Omental fat pad (tissue), 4 donors: ENCODE data around the gene WDFY4. TPM values are rescaled to one million over a fixed set of nuclear protein-coding genes. Genes with fewer than 3 reads are reported as not detected.

Experiments
- ATAC-seq: fragments of 150-250 bp; one replicate; pipeline ENCODE4 v1.9.1; 2016; ENCODE audit warnings: mild to moderate bottlenecking, moderate library complexity; ENCODE audit not compliant: low FRiP score
- DNase-seq: peaks from one replicate; pipeline ENCODE4 v3.0.0-alpha.2; 2019; ENCODE audit warnings: low spot score
- total RNA-seq, 4 donors: library from RNA; depleted of rRNA; stranded (reverse); fragments of >200 nt; gene quantifications; one replicate each; pipeline ENCODE4 v1.1.0, GENCODE V29; 2016
- TF ChIP-seq, protein P1 (sequence below), 3 donors: fragments of 450-650 bp; IDR thresholded peaks; one replicate each; pipeline ENCODE4 v1.5.1; 2016 to 2017; ENCODE audit warnings: antibody characterized with exemption in 3 of 3, mild to moderate bottlenecking in 3 of 3, moderate library complexity in 2 of 3

Gene WDFY4, protein sequence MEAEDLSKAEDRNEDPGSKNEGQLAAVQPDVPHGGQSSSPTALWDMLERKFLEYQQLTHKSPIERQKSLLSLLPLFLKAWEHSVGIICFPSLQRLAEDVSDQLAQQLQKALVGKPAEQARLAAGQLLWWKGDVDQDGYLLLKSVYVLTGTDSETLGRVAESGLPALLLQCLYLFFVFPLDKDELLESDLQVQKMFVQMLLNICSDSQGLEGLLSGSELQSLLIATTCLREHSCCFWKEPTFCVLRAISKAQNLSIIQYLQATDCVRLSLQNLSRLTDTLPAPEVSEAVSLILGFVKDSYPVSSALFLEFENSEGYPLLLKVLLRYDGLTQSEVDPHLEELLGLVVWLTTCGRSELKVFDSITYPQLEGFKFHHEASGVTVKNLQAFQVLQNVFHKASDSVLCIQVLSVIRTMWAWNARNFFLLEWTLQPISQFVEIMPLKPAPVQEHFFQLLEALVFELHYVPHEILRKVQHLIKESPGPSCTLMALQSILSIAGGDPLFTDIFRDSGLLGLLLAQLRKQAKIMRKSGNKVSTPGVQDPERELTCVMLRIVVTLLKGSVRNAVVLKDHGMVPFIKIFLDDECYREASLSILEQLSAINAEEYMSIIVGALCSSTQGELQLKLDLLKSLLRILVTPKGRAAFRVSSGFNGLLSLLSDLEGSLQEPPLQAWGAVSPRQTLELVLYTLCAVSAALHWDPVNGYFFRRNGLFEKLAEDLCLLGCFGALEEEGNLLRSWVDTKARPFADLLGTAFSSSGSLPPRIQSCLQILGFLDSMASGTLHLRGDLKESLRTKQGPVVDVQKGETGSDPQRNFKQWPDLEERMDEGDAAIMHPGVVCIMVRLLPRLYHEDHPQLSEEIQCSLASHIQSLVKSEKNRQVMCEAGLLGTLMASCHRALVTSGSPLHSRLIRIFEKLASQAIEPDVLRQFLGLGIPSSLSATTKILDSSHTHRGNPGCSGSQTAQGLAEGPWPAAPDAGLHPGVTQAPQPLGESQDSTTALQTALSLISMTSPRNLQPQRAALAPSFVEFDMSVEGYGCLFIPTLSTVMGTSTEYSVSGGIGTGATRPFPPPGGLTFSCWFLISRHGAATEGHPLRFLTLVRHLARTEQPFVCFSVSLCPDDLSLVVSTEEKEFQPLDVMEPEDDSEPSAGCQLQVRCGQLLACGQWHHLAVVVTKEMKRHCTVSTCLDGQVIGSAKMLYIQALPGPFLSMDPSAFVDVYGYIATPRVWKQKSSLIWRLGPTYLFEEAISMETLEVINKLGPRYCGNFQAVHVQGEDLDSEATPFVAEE (N-terminal part only)
- total RNA-seq = 10 to 100 TPM in 2 of 4 donors, 1 to 10 TPM in 2; 6.8 to 21.4 (median 10.5) TPM

DNA sequence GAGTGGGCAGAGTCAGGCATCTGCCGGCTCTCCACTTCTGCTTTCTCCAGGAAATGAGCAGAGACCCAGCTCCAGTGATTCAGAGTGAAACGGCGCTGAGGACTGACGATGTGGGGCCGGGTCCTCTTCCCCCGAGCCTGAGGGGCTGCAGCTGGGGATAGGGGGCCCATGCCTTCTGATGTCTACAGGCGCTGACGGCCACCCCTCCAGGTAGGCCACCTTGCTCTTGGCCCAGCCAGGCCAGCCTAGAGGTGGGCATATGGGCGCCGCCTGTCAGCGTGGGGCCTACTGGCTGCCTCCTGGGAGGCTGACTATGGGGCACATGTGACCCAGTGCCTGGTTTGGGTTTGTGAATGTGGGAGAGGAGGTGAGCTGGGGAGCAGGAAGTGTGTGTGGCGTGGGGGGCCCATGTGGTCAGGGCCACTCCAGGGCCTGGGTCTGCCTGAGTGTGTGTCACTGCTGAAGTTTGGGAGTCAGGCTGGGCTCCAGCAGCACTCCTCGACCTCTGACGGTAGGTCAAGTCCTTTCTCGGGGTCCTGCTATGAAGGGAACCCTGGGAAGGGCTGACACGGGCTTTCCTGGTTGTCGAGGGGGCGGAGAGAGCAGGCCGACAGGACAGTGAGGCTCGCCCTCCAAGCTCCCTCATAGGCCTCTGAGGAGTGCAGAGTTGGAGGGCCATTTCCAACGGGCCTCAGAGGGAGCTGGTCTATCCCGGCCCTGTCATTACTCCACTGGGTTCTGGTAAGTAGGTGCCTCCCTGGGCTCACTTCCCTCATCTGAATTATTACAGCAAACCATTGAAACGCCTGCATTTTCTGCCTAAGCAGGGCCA lies at the start of gene WDFY4:
Gene WDFY4 (plus strand): TSS at position 82 of the 832 bp plus-strand sequence. CDS start 24,860 bp downstream, outside the sequence.
- DNase-seq = no peak
- ATAC-seq = no peak
- TF ChIP-seq, protein P1, sequence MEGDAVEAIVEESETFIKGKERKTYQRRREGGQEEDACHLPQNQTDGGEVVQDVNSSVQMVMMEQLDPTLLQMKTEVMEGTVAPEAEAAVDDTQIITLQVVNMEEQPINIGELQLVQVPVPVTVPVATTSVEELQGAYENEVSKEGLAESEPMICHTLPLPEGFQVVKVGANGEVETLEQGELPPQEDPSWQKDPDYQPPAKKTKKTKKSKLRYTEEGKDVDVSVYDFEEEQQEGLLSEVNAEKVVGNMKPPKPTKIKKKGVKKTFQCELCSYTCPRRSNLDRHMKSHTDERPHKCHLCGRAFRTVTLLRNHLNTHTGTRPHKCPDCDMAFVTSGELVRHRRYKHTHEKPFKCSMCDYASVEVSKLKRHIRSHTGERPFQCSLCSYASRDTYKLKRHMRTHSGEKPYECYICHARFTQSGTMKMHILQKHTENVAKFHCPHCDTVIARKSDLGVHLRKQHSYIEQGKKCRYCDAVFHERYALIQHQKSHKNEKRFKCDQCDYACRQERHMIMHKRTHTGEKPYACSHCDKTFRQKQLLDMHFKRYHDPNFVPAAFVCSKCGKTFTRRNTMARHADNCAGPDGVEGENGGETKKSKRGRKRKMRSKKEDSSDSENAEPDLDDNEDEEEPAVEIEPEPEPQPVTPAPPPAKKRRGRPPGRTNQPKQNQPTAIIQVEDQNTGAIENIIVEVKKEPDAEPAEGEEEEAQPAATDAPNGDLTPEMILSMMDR (IDR thresholded peaks at IDR 0.05) = no peak

DNA sequence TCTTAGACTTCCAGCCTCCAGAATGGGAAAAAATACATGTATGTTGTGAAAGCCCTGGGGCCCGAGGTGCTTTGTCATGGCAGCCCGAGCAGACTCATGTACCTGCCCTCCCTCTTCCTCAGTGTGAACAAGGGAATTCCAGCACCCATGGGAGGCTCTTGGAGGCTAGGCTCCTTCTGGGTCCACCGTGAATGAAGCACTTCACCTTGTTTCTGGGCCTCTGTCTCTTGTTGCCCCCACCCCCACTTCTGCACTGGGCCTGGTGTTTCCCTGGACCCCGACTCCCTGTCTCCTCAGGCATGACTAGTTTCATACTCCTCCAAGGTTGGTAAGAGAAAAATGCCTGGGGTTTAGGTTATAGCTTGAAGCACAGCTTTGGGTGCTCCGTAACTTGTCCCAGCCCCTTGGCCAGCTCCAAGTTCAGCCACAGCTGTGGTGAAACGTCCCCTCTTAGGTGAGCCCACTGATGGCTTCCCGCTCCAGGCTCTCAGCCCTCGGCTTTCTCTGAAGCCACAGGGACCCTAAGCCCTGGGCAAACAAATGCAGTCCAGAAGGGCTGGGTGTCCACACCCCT lies 49.6 kb upstream of the WDFY4 start:
- DNase-seq (no peak), ATAC-seq (no peak)
- TF ChIP-seq, protein P1 (IDR thresholded peaks at IDR 0.05) = no peak

DNA sequence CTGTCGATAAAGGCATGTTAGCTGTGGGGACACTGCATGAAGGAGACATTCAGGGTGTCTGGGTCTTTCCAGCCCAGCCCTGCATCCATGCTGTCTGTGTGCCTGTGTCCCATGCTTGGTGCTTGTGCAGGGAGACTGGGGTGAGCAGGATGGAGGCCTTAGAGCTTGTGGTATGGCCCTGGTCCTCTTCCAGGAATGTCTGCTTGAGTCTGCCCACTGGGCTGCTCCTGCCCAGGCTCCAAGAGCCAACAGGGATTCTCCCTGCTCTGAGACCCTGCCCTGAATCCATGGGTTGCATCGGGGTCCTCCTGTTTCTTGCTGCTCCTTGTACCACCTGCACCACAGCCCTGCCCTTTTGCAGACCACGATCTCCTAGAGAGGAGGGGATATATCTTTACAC lies 48.4 kb upstream of the WDFY4 start:
- TF ChIP-seq, protein P1 (IDR thresholded peaks at IDR 0.05) = no peak
- DNase-seq (no peak), ATAC-seq (no peak)

DNA sequence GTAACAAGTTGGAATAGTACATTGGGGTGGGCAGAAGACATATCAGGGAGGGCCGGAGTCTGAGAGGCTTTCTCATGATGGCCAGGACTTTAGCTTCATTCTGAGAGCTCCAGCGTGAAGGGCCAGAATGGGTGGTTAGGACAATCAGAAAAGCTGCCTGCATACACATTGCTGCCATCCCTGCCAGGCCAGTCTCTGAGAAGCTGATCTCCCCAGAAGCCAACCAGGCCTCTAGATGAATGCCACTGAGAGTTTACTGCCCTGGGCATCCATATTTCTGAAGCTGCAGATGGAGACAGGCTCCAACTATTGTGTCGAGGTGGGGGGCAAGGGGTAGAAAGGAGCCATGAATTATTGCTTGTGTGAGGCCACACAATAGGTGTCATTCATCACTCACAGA lies 47.8 kb upstream of the WDFY4 start:
- TF ChIP-seq, protein P1 (IDR thresholded peaks at IDR 0.05) = no peak

DNA sequence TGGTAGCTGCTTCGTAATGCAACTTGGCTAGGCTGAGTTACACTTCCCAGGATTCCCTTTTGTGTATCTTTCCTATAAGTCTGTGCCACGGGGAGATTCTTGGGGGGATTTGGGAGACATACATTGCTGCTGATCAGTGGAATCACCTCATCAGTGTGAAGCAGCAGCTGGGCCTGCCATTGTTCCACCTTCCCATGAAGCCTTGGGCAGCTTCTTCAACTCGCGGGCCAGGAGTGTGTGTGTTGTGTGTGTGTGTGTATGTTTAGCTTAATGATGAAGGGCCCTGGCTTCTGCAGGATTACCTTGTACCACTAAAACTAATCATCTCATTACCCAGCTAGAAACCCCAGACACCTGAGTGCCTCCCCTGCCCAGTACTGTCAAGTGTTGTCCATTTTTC lies 46.5 kb upstream of the WDFY4 start:
- no peak for ATAC-seq
- no peak for DNase-seq
- TF ChIP-seq, protein P1 (IDR thresholded peaks at IDR 0.05) = no peak

More for the DNA sequence above, 47.8 kb upstream of the WDFY4 start:
- ATAC-seq (no peak), DNase-seq (no peak)
